Osteocyte (in vitro differentiated cells): ENCODE data around the gene FBRSL1. TPM values are rescaled to one million over a fixed set of nuclear protein-coding genes. Genes with fewer than 3 reads are reported as not detected.

Experiments
- DNase-seq: peaks from one replicate; pipeline ENCODE4 v3.0.0; 2021; ENCODE audit warnings: mixed read lengths; ENCODE audit not compliant: unreplicated experiment; ENCODE audit errors: extremely low spot score
- H3K27ac Mint-ChIP-seq: one replicate; pipeline ENCODE4 v1.8.0; 2021; ENCODE audit warnings: mild to moderate bottlenecking, mixed read lengths; ENCODE audit not compliant: unreplicated experiment
- H3K27me3 Mint-ChIP-seq: one replicate; pipeline ENCODE4 v1.8.0; 2021; ENCODE audit warnings: mixed read lengths; ENCODE audit not compliant: unreplicated experiment
- H3K36me3 Mint-ChIP-seq: one replicate; pipeline ENCODE4 v1.8.0; 2021; ENCODE audit warnings: mixed read lengths; ENCODE audit not compliant: unreplicated experiment
- H3K4me1 Mint-ChIP-seq: one replicate; pipeline ENCODE4 v1.8.0; 2021; ENCODE audit warnings: mixed read lengths; ENCODE audit not compliant: unreplicated experiment
- H3K4me3 Mint-ChIP-seq: one replicate; pipeline ENCODE4 v1.8.0; 2021; ENCODE audit warnings: mild to moderate bottlenecking, moderate library complexity, mixed read lengths; ENCODE audit not compliant: unreplicated experiment
- H3K9me3 Mint-ChIP-seq: one replicate; pipeline ENCODE4 v1.8.0; 2021; ENCODE audit warnings: mixed read lengths; ENCODE audit not compliant: unreplicated experiment
- CTCF ChIP-seq: fragments of 200-600 bp; sonication (generic); IDR thresholded peaks from 2 replicates; pipeline ENCODE4 v1.5.0; 2021; ENCODE audit warnings: antibody characterized with exemption, mild to moderate bottlenecking, moderate library complexity
- total RNA-seq: library from RNA; stranded (reverse); gene quantifications from 2 replicates; pipeline ENCODE4 v1.2.1, GENCODE V29; 2021

FBRSL1 gene
- total RNA-seq, 1 donor from 2014 or later: 46.2 TPM

DNA sequence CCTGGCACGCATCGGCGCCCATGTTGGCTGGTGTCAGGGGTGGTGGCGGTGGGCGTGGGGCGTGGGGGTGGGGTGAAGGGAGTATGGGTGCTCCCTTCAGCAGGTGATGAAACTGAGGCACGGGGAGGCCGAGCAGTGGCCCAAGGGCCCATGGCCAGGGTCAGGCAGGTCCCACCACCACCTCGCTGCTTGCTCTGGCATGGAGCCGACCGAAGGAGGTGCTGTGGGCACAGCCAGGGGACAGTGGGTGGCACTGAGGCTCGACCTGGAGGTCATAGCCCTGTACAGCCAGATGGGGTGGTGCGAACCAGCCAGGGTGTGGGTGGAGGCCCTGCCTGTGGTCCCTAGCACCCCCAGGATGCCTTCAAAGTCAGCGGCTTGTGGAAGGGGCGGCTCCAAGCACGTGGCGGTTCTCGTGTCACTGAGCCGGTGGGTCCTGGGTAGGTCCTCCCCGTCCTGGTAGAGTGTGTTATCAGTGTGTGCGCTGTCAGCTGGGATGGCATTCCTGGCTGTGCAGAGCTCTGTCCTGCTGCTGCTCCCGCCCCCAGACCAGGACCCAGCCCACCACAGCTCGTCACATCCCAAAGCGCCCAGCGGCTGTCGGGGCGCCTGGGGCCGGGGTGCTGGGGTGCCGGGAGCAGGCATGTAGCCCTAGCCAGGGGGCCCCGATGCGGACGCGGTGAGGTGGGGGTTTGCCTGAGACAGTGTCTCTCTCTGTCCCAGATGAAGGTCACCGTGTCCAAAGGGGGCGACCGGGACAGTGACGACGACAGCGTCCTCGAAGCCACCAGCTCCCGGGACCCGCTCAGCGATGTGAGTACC lies 35.3 kb downstream of the FBRSL1 start:
- Mint-ChIP-seq H3K9me3 (no peaks in the 10 kb centered on the region), H3K36me3 (no peaks in the 10 kb centered on the region), H3K4me3 (no peak overlapping the region), H3K4me1 (peaks cover 12% of the 10 kb centered on the region), H3K27ac (no peak overlapping the region), H3K27me3 (no peaks in the 10 kb centered on the region)
- no peak for TF ChIP-seq CTCF
- DNase-seq: no peak

- DNase-seq: no peak
- Mint-ChIP-seq H3K4me3 (no peak overlapping the region), H3K27me3 (no peaks in the 10 kb centered on the region), H3K27ac (no peak overlapping the region), H3K4me1 (peaks cover 8% of the 10 kb centered on the region), H3K36me3 (no peaks in the 10 kb centered on the region), H3K9me3 (no peaks in the 10 kb centered on the region)
- no peak for TF ChIP-seq CTCF
These were observed 36.0 kb downstream of the FBRSL1 start for GRCh38 chr12:132525833-132526455.

GRCh38 chr12:132527186-132527882 lies 37.4 kb downstream of the FBRSL1 start:
- no peak overlapping the region for H3K27ac Mint-ChIP-seq
- H3K36me3 Mint-ChIP-seq: no peaks in the 10 kb centered on the region
- peaks cover 7% of the 10 kb centered on the region for H3K4me1 Mint-ChIP-seq
- H3K9me3 Mint-ChIP-seq: no peaks in the 10 kb centered on the region
- no peak for TF ChIP-seq CTCF
- DNase-seq: no peak
- no peak overlapping the region for H3K4me3 Mint-ChIP-seq
- no peaks in the 10 kb centered on the region for H3K27me3 Mint-ChIP-seq

DNA sequence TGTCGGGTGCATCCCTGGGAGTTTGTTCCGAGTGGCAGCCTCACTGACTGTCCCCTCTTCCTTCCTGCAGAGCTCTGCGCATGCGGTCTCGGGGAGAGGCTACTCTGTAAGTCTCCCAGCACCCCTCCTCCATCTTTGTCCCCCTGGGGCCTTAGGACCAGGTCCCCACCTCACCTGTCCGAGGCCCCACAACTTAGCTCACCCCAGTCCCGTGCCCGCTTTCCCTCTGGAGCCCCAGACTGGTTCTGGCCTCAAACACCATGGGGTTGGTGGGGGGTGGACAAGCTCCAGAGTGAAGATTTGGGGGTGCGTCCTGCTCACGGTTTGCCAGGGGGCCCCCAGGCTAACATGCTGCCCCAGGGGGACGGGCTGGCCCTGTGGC lies 37.9 kb downstream of the FBRSL1 start:
- peaks cover 7% of the 10 kb centered on the region for H3K4me1 Mint-ChIP-seq
- TF ChIP-seq CTCF: no peak
- no peaks in the 10 kb centered on the region for H3K9me3 Mint-ChIP-seq
- no peak overlapping the region for H3K4me3 Mint-ChIP-seq
- H3K36me3 Mint-ChIP-seq: no peaks in the 10 kb centered on the region
- DNase-seq: no peak
- H3K27ac Mint-ChIP-seq: no peak overlapping the region
- no peaks in the 10 kb centered on the region for H3K27me3 Mint-ChIP-seq

DNA sequence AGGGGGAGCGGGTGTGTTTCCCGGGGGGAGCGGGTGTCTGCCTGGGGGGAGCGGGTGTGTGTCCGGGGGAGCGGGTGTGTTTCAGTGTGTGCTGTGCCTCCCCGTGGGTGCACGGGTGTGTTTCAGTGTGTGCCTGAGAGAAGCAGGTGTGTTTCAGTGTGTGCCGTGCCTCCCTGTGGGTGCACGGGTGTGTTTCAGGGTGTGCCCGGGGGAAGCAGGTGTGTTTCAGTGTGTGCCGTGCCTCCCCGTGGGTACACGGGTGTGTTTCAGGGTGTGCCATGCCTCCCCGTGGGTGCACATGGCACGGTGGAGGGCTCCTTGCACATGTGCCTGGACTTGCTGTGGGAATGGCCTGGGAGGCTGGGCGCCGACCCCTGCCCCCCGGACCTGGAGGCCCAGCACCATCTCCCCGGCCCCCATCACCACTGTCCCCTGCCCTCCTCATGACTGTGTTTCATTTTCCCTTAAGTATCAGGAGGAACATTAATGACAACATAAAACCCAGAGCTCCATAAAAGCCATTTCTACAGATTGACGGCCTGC lies 38.7 kb downstream of the FBRSL1 start:
- Mint-ChIP-seq H3K27me3 (no peaks in the 10 kb centered on the region), H3K9me3 (no peaks in the 10 kb centered on the region), H3K36me3 (peaks cover 3% of the 10 kb centered on the region), H3K4me3 (no peak overlapping the region), H3K4me1 (peaks cover 5% of the 10 kb centered on the region), H3K27ac (no peak overlapping the region)
- DNase-seq: no peak
- TF ChIP-seq CTCF: no peak
